HCT116 (cell line): ENCODE results near the gene MOB3C. TPM values are rescaled to one million over a fixed set of nuclear protein-coding genes. Genes with fewer than 3 reads are reported as not detected.

Experiments
- ATAC-seq: fragments of 200-7000 bp; cut with Tn5 transposase; 2 replicates; pipeline ENCODE4 v1.9.1; 2020; ENCODE audit warnings: mild to moderate bottlenecking, moderate library complexity
- BruUV-seq: library from RNA; stranded (reverse); fragments of 400-500 nt; replicated peaks from 2 replicates; lab custom pipeline; 2021; lab: Mats Ljungman, UMichigan
- CTCF ChIA-PET: fragments of 300-600 bp; sonication (Branson Sonifier 250); formaldehyde crosslinking; loops from one replicate; lab custom pipeline; 2021; ENCODE audit warnings: antibody characterized with exemption; lab: Charles Lee
- POLR2A ChIA-PET: fragments of 300-600, 350-600 bp; sonication (Branson Sonifier 250); formaldehyde crosslinking; loops from one replicate; lab custom pipeline; 2021; ENCODE audit warnings: antibody characterized with exemption; lab: Charles Lee
- RAD21 ChIA-PET, 2 experiments: fragments of 300-600 bp; sonication (Branson Sonifier 250); formaldehyde crosslinking; loops; one replicate each; lab custom pipeline; 2023; ENCODE audit warnings: low total read pairs in 2 of 2; ENCODE audit not compliant: uncharacterized antibody in 2 of 2, unreplicated experiment in 2 of 2, low non-redundant PET in 1 of 2; lab: Charles Lee
- DNase-seq: peaks from one replicate; pipeline ENCODE4 v3.0.0-alpha.2; 2010; ENCODE audit warnings: low read depth, low spot score
- H2AFZ ChIP-seq: fragments of 200-600 bp; shearing (Covaris generic), sonication (generic); 2 replicates; pipeline ENCODE4 v1.6.1; 2017; ENCODE audit warnings: low read depth, mixed run types, mixed read lengths, antibody characterized with exemption, low read length; ENCODE audit not compliant: poor library complexity, severe bottlenecking
- H3K27ac ChIP-seq: 2 replicates; pipeline ENCODE4 v1.5.1; 2012; ENCODE audit warnings: low read depth, low read length
- H3K27me3 ChIP-seq: fragments of 200-600 bp; sonication (generic); 2 replicates; pipeline ENCODE4 v1.6.1; 2016; ENCODE audit warnings: mixed run types, low read length, mixed read lengths; ENCODE audit not compliant: insufficient read depth
- H3K36me3 ChIP-seq, 2 experiments: fragments of 200-500 bp in 1 of 2; fragments of 200-600 bp in 1 of 2; sonication (Bioruptor generic) in 1 of 2; sonication (generic) in 1 of 2; 2 replicates each; pipeline versions ENCODE4 v1.5.1 to v1.6.1; 2014 to 2016; ENCODE audit warnings: low read length in 2 of 2, inconsistent platforms in 1 of 2, mixed read lengths in 1 of 2, mixed run types in 1 of 2; ENCODE audit not compliant: insufficient read depth in 2 of 2, control insufficient read depth in 1 of 2
- H3K4me1 ChIP-seq, 2 experiments: fragments of 200-600 bp in 1 of 2; sonication (generic) in 1 of 2; 2 replicates each; pipeline versions ENCODE4 v1.5.1 to v1.6.1; 2012 to 2017; ENCODE audit warnings: low read length in 2 of 2, inconsistent platforms in 1 of 2, mild to moderate bottlenecking in 1 of 2, mixed read lengths in 1 of 2, mixed run types in 1 of 2, moderate library complexity in 1 of 2; ENCODE audit not compliant: insufficient read depth in 2 of 2, control insufficient read depth in 1 of 2
- H3K4me2 ChIP-seq: fragments of 200-600 bp; sonication (generic); 2 replicates; pipeline ENCODE4 v1.6.1; 2017; ENCODE audit warnings: mixed run types, low read length, mixed read lengths
- H3K4me3 ChIP-seq, 2 experiments: fragments of 200-600 bp in 1 of 2; sonication (generic) in 1 of 2; replicated peaks in 1 of 2; 2 replicates each; pipeline ENCODE4 v1.5.1; 2011 to 2016; ENCODE audit warnings: low read length in 2 of 2, control low read depth in 1 of 2, low read depth in 1 of 2, mild to moderate bottlenecking in 1 of 2, mixed read lengths in 1 of 2, mixed run types in 1 of 2
- H3K79me2 ChIP-seq: fragments of 200-600 bp; sonication (generic); 2 replicates; pipeline ENCODE4 v1.6.1; 2017; ENCODE audit warnings: mild to moderate bottlenecking, mixed run types, low read length, moderate library complexity, mixed read lengths; ENCODE audit not compliant: insufficient read depth
- H3K9ac ChIP-seq: fragments of 200-600 bp; sonication (generic); 2 replicates; pipeline ENCODE4 v1.6.1; 2016; ENCODE audit warnings: low read length, mixed read lengths
- H3K9me2 ChIP-seq: fragments of 200-600 bp; sonication (generic), shearing (Covaris generic); 2 replicates; pipeline ENCODE4 v1.6.1; 2017; ENCODE audit warnings: mixed run types, mild to moderate bottlenecking, moderate library complexity; ENCODE audit not compliant: insufficient read depth
- H3K9me3 ChIP-seq, 2 experiments: fragments of 200-500 bp in 1 of 2; fragments of 200-600 bp in 1 of 2; sonication (Bioruptor generic) in 1 of 2; sonication (generic) in 1 of 2; 2 replicates each; pipeline ENCODE4 v1.6.1; 2014 to 2017; ENCODE audit warnings: low read length in 2 of 2, mixed read lengths in 2 of 2, inconsistent platforms in 1 of 2, low read depth in 1 of 2, mild to moderate bottlenecking in 1 of 2, mixed run types in 1 of 2, moderate library complexity in 1 of 2; ENCODE audit not compliant: control insufficient read depth in 1 of 2, insufficient read depth in 1 of 2
- H4K20me1 ChIP-seq: fragments of 200-600 bp; sonication (generic), shearing (Covaris generic); 2 replicates; pipeline ENCODE4 v1.6.1; 2017; ENCODE audit warnings: mixed run types, mild to moderate bottlenecking, moderate library complexity; ENCODE audit not compliant: insufficient read depth
- CTCF ChIP-seq, 3 experiments: fragments of 200-600 bp in 1 of 3; sonication (generic) in 1 of 3; IDR thresholded peaks in 2 of 3; conservative IDR thresholded peaks in 1 of 3; 2 replicates each; pipeline ENCODE4 v1.5.1; 2012 to 2017; ENCODE audit warnings: low read depth in 2 of 3, low read length in 2 of 3, antibody characterized with exemption in 1 of 3, borderline replicate concordance in 1 of 3, control low read depth in 1 of 3, mild to moderate bottlenecking in 1 of 3, mixed read lengths in 1 of 3, mixed run types in 1 of 3, moderate library complexity in 1 of 3; ENCODE audit not compliant: insufficient read depth in 1 of 3
- EZH2 ChIP-seq: fragments of 200-600 bp; sonication (generic); IDR thresholded peaks from 2 replicates; pipeline ENCODE4 v1.6.1; 2017; ENCODE audit warnings: antibody characterized with exemption, mixed run types
- MAX ChIP-seq: IDR thresholded peaks from 2 replicates; pipeline ENCODE4 v1.6.1; 2012
- POLR2A ChIP-seq: IDR thresholded peaks from 2 replicates; pipeline ENCODE4 v1.7.0; 2011; ENCODE audit warnings: borderline replicate concordance; ENCODE audit not compliant: insufficient read depth, insufficient read length; ENCODE audit errors: extremely low read depth
- POLR2AphosphoS5 ChIP-seq: IDR thresholded peaks from 2 replicates; pipeline ENCODE4 v1.6.1; 2011; ENCODE audit warnings: mild to moderate bottlenecking, low read depth, low read length, moderate library complexity
- RAD21 ChIP-seq: IDR thresholded peaks from 2 replicates; pipeline ENCODE4 v1.6.1; 2012; ENCODE audit warnings: low read depth, mild to moderate bottlenecking
- REST ChIP-seq: IDR thresholded peaks from 2 replicates; pipeline ENCODE4 v1.6.1; 2012; ENCODE audit warnings: low read depth
- SP1 ChIP-seq: IDR thresholded peaks from 2 replicates; pipeline ENCODE4 v1.6.1; 2012; ENCODE audit warnings: low read depth
- SRF ChIP-seq: IDR thresholded peaks from 2 replicates; pipeline ENCODE4 v1.6.1; 2012; ENCODE audit warnings: low read depth
- ZNF274 ChIP-seq: fragments of 200-500 bp; sonication (Bioruptor generic); IDR thresholded peaks from 2 replicates; pipeline ENCODE4 v1.6.1; 2014; ENCODE audit warnings: mild to moderate bottlenecking, low read depth, low read length, inconsistent platforms
- intact Hi-C: fragments of 100-400 bp; cut with micrococcal nuclease; formaldehyde crosslinking; loops from 2 replicates; pipeline ENCODE4 v1.10.0; 2022
- total RNA-seq: library from RNA; stranded (reverse); gene quantifications from one replicate; pipeline ENCODE4 v1.2.1, GENCODE V29; 2021; ENCODE audit not compliant: unreplicated experiment

MOB3C gene
- total RNA-seq, 1 experiment from 2014 or later: 5.5 TPM

DNA sequence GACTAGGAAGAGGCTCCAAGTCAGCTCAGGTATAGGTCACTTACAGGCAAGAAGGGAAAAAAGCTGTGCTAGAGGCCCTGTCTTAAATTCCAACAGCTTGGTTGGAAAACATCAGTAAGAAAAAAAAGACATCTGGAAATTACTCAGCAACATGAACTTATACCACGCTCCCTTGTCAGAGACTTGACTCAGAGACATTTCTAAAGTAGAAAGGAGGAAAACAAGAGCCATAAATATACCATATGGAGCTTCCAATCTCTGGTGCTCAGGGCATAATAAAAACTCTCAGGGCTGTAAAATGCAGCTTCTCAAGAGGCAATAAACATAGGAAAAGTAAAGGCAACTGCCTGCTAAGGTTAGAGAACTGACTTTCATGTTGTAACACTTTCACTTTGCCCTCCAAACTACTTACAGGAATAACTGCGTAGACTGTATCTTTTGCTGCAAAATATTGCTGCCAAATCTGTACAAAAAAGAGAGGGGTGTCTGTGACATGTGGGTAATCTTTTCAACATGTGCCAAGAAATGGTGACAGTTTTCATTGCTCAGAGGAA lies 36.9 kb upstream of the MOB3C start (continued):
- TF ChIP-seq CTCF (IDR thresholded peaks at IDR 0.05 in 2 of 3, conservative IDR thresholded peaks at IDR 0.05 in 1 of 3; ENCODE audit: borderline replicate concordance in 1 of 3, insufficient read depth in 1 of 3, low read depth in 2 of 3, low read length in 2 of 3) (no peak), POLR2AphosphoS5 (no peak), MAX (no peak)
- TF ChIP-seq, all 23 proteins: peak for 0

- CTCF ChIA-PET: no interaction called here
- Histone ChIP-seq H3K9me2 (no peaks in the 10 kb centered on the region), H2AFZ (no peak overlapping the region), H3K27ac (no peak overlapping the region), H3K79me2 (no peaks in the 10 kb centered on the region), H3K4me1 (no peaks in the 10 kb centered on the region), H3K9ac (no peak overlapping the region), H4K20me1 (no peaks in the 10 kb centered on the region), H3K27me3 (no peaks in the 10 kb centered on the region), H3K4me2 (no peak overlapping the region), H3K36me3 (peaks cover 5 to 27% of the 10 kb centered on the region in 2 experiments; a peak in 3 of 4 replicates), H3K4me3 (no peak overlapping the region), H3K9me3 (no peaks in the 10 kb centered on the region)
- BruUV-seq: no TSS peak
- intact Hi-C loops: no loop called here
- ATAC-seq: no peak
- RAD21 ChIA-PET: no interaction called here
- POLR2A ChIA-PET: no interaction called here
- DNase-seq: no peak
- no peak for TF ChIP-seq ZNF274
- TF ChIP-seq CTCF (IDR thresholded peaks at IDR 0.05 in 2 of 3, conservative IDR thresholded peaks at IDR 0.05 in 1 of 3; ENCODE audit: borderline replicate concordance in 1 of 3, insufficient read depth in 1 of 3, low read depth in 2 of 3, low read length in 2 of 3): no peak
- no peak for TF ChIP-seq REST
- TF ChIP-seq SP1: no peak
- no peak for TF ChIP-seq SRF
- no peak for TF ChIP-seq EZH2
- TF ChIP-seq RAD21: no peak
- TF ChIP-seq POLR2A: no peak
Measured at GRCh38 chr1:46652321-46653100, 35.9 kb upstream of the MOB3C start.
